IMR-90 (cell line): Measurements from ENCODE around the gene MAST1. TPM values are rescaled to one million over a fixed set of nuclear protein-coding genes. Genes with fewer than 3 reads are reported as not detected.

Experiments
- ATAC-seq: fragments of 200-7000 bp; cut with Tn5 transposase; 2 replicates; pipeline ENCODE4 v1.9.1; 2020; ENCODE audit warnings: low read depth, mild to moderate bottlenecking, moderate library complexity
- BruUV-seq: library from RNA; stranded (reverse); fragments of 400-500 nt; replicated peaks from 2 replicates; lab custom pipeline; 2021; lab: Mats Ljungman, UMichigan
- CTCF ChIA-PET: fragments of 300-600 bp; formaldehyde crosslinking; extraction: SDS; loops from one replicate; lab custom pipeline; 2021; ENCODE audit warnings: antibody characterized with exemption; lab: Yijun Ruan, JAX
- POLR2A ChIA-PET: fragments of 300-600 bp; sonication (Branson Sonifier 250); formaldehyde crosslinking; loops from one replicate; lab custom pipeline; 2022; ENCODE audit warnings: antibody characterized with exemption; ENCODE audit not compliant: unreplicated experiment; lab: Charles Lee
- DNase-seq: peaks from one replicate; pipeline ENCODE4 v3.0.0; 2013
- H2AFZ ChIP-seq: replicated peaks from 2 replicates; pipeline ENCODE3; 2013; ENCODE audit warnings: low read length, mild to moderate bottlenecking; ENCODE audit not compliant: poor library complexity
- H2AK5ac ChIP-seq: 2 replicates; pipeline ENCODE4 v1.6.1; 2013; ENCODE audit warnings: low read depth, low read length, inconsistent platforms
- H2AK9ac ChIP-seq: replicated peaks from 2 replicates; pipeline ENCODE3; 2013; ENCODE audit warnings: mild to moderate bottlenecking, low read depth, low read length, moderate library complexity; ENCODE audit not compliant: poor library complexity
- H2BK120ac ChIP-seq: 2 replicates; pipeline ENCODE4 v1.6.1; 2013; ENCODE audit warnings: low read depth, low read length, inconsistent platforms
- H2BK15ac ChIP-seq: 3 replicates; pipeline ENCODE4 v1.6.1; 2013; ENCODE audit warnings: low read depth, low read length, inconsistent platforms
- H2BK20ac ChIP-seq: 2 replicates; pipeline ENCODE4 v1.6.1; 2013; ENCODE audit warnings: low read depth, mild to moderate bottlenecking, inconsistent platforms, low read length, moderate library complexity
- H2BK5ac ChIP-seq: 2 replicates; pipeline ENCODE4 v1.6.1; 2013; ENCODE audit warnings: mild to moderate bottlenecking, low read depth, low read length, inconsistent platforms; ENCODE audit not compliant: poor library complexity, severe bottlenecking
- H3K14ac ChIP-seq: replicated peaks from 2 replicates; pipeline ENCODE4 v1.6.1; 2013; ENCODE audit warnings: low read depth, low read length, inconsistent platforms
- H3K18ac ChIP-seq: 2 replicates; pipeline ENCODE4 v1.6.1; 2013; ENCODE audit warnings: low read depth, low read length, control low read depth
- H3K23ac ChIP-seq: 2 replicates; pipeline ENCODE4 v1.6.1; 2013; ENCODE audit warnings: low read depth, low read length, inconsistent platforms
- H3K27ac ChIP-seq: 2 replicates; pipeline ENCODE4 v1.5.1; 2013; ENCODE audit warnings: mild to moderate bottlenecking, control low read depth, low read length; ENCODE audit not compliant: insufficient read depth
- H3K27me3 ChIP-seq: 2 replicates; pipeline ENCODE4 v1.6.1; 2013; ENCODE audit warnings: low read length; ENCODE audit not compliant: control insufficient read depth, insufficient read depth
- H3K36me3 ChIP-seq: 2 replicates; pipeline ENCODE4 v1.6.1; 2013; ENCODE audit warnings: low read length, mixed read lengths; ENCODE audit not compliant: control insufficient read depth, insufficient read depth
- H3K4ac ChIP-seq: 2 replicates; pipeline ENCODE4 v1.6.1; 2013; ENCODE audit warnings: low read depth, low read length, inconsistent platforms
- H3K4me1 ChIP-seq: 2 replicates; pipeline ENCODE4 v1.6.1; 2013; ENCODE audit warnings: low read length, mixed read lengths; ENCODE audit not compliant: control insufficient read depth, insufficient read depth
- H3K4me2 ChIP-seq: 2 replicates; pipeline ENCODE4 v1.6.1; 2013; ENCODE audit warnings: low read depth, mild to moderate bottlenecking, control low read depth, low read length, moderate library complexity
- H3K4me3 ChIP-seq: 2 replicates; pipeline ENCODE4 v1.5.1; 2013; ENCODE audit warnings: low read depth, mild to moderate bottlenecking, control low read depth, low read length, moderate library complexity; ENCODE audit not compliant: insufficient read depth
- H3K56ac ChIP-seq: 2 replicates; pipeline ENCODE4 v1.6.1; 2013; ENCODE audit warnings: low read length, inconsistent platforms; ENCODE audit not compliant: insufficient read depth; ENCODE audit errors: extremely low read depth
- H3K79me1 ChIP-seq, 2 experiments: 2 replicates each; pipeline ENCODE4 v1.6.1; 2013; ENCODE audit warnings: low read length in 2 of 2, inconsistent platforms in 1 of 2, low read depth in 1 of 2
- H3K9ac ChIP-seq: 2 replicates; pipeline ENCODE4 v1.6.1; 2013; ENCODE audit warnings: low read depth, low read length, control low read depth
- H3K9me1 ChIP-seq: 2 replicates; pipeline ENCODE4 v1.6.1; 2013; ENCODE audit warnings: low read length, inconsistent platforms; ENCODE audit not compliant: insufficient read depth
- H3K9me3 ChIP-seq: 2 replicates; pipeline ENCODE4 v1.6.1; 2013; ENCODE audit warnings: low read length; ENCODE audit not compliant: control insufficient read depth, insufficient read depth
- H4K20me1 ChIP-seq: 2 replicates; pipeline ENCODE4 v1.6.1; 2013; ENCODE audit warnings: low read length, inconsistent platforms; ENCODE audit not compliant: insufficient read depth
- H4K5ac ChIP-seq: 2 replicates; pipeline ENCODE4 v1.6.1; 2013; ENCODE audit warnings: mild to moderate bottlenecking, low read depth, low read length, control low read depth
- H4K8ac ChIP-seq, 2 experiments: 2 replicates each; pipeline ENCODE4 v1.6.1; 2013; ENCODE audit warnings: low read depth in 2 of 2, low read length in 2 of 2, control low read depth in 1 of 2, inconsistent platforms in 1 of 2
- H4K91ac ChIP-seq: 2 replicates; pipeline ENCODE4 v1.6.1; 2013; ENCODE audit warnings: low read depth, low read length, inconsistent platforms; ENCODE audit not compliant: insufficient read depth
- CTCF ChIP-seq: conservative IDR thresholded peaks from 2 replicates; pipeline ENCODE4 v1.5.1; 2012; ENCODE audit warnings: mild to moderate bottlenecking, low read depth, low read length, improper control_type of control experiment
- FOS ChIP-seq: fragments of 150-350 bp; IDR thresholded peaks from 2 replicates; pipeline ENCODE4 v1.6.1; 2016; ENCODE audit warnings: low read depth, low read length
- MAFK ChIP-seq: IDR thresholded peaks from 2 replicates; pipeline ENCODE4 v1.6.1; 2012; ENCODE audit warnings: low read depth, low read length, improper control_type of control experiment
- RCOR1 ChIP-seq: IDR thresholded peaks from 2 replicates; pipeline ENCODE4 v1.6.1; 2012; ENCODE audit warnings: mild to moderate bottlenecking, low read length, improper control_type of control experiment; ENCODE audit not compliant: insufficient replicate concordance
- USF2 ChIP-seq: fragments of 150-350 bp; IDR thresholded peaks from 2 replicates; pipeline ENCODE4 v1.6.1; 2017; ENCODE audit warnings: mild to moderate bottlenecking, antibody characterized with exemption, low read length, low read depth
- WGBS, 2 experiments: methylation state at CpG; one replicate each; pipeline versions ENCODE4 v1.1.5 to v1.1.7; 2013; ENCODE audit warnings: missing lambda C conversion rate in 2 of 2; ENCODE audit not compliant: insufficient read length in 1 of 2; ENCODE audit errors: extremely low coverage in 2 of 2; 5-methylcytosine and 5-hydroxymethylcytosine counted together
- dilution Hi-C: fragments of 300-500 bp; cut with HindIII; formaldehyde crosslinking; loops from one replicate; pipeline ENCODE4 v1.14.3; 2018; ENCODE audit warnings: low sequenced_read_pairs; ENCODE audit not compliant: unreplicated experiment
- in situ Hi-C: fragments of 300-500 bp; cut with MboI; formaldehyde crosslinking; loops from 3 replicates; pipeline ENCODE4 v1.14.3; 2019; ENCODE audit warnings: low sequenced_read_pairs, inconsistent platforms, mixed read lengths
- intact Hi-C: fragments of 100-400 bp; cut with micrococcal nuclease; formaldehyde crosslinking; loops from 2 replicates; pipeline ENCODE4 v1.10.0; 2022
- polyA plus RNA-seq, 3 experiments: library from polyadenylated mRNA; depleted of rRNA; stranded (reverse); fragments of >200 nt; gene quantifications; 2 replicates each; pipeline ENCODE4 v1.2.3, GENCODE V29; 2012; ENCODE audit warnings: low replicate concordance in 1 of 3
- total RNA-seq: library from RNA; depleted of rRNA; stranded (reverse); fragments of >200 nt; gene quantifications from 2 replicates; pipeline ENCODE4 v1.2.3, GENCODE V29; 2012

The MAST1 gene
- total and polyA plus RNA-seq, 2 of the 4 experiments (the other 2 are of a cell fraction) = 0.56 to 1.1 TPM

GRCh38 chr19:12834976-12835757, 3.1 kb upstream of the MAST1 start:
- CTCF ChIA-PET = interaction anchor here (0.5 to 0.9 kb wide), 2 partner anchors 12 to 33 kb away, joined by 3 read pairs; partner anchors contain the start of genes PRDX2 and THSD8
- ATAC-seq (no peak), DNase-seq (no peak)
- H3K36me3 ChIP-seq = no peaks in the 10 kb centered on the region
- H4K20me1 ChIP-seq = peaks cover 21% of the 10 kb centered on the region
- in situ Hi-C loops = loop anchor here (5.0 kb wide), 1 partner anchor 63 kb away; no protein-coding TSS in a partner anchor
- H3K4me2 ChIP-seq = no peak overlapping the region
- H3K23ac ChIP-seq = no peak overlapping the region
- H4K5ac ChIP-seq = no peak overlapping the region
- H2AFZ ChIP-seq = peak overlapping the region; percentile 51
- H3K9me3 ChIP-seq = no peaks in the 10 kb centered on the region; the same call in 1 of the 2 replicates
- H3K14ac ChIP-seq = no peak overlapping the region
- no peak overlapping the region for H2BK5ac ChIP-seq
- no peak overlapping the region for H4K91ac ChIP-seq
- no peak overlapping the region for H2BK120ac ChIP-seq
- H3K4me1 ChIP-seq = peaks cover 4% of the 10 kb centered on the region; the same call in 1 of the 2 replicates
- TF ChIP-seq RCOR1 (no peak), CTCF (no peak), MAFK (no peak), FOS (no peak), USF2 (no peak)
- intact Hi-C loops = no loop called here
- H3K79me1 ChIP-seq = no peaks in the 10 kb centered on the region
- H3K4ac ChIP-seq = no peak overlapping the region
- peaks cover 11% of the 10 kb centered on the region; the same call in 1 of the 2 replicates for H3K9me1 ChIP-seq
- no peak overlapping the region for H2BK15ac ChIP-seq
- no peak overlapping the region for H3K4me3 ChIP-seq
- POLR2A ChIA-PET = no interaction called here
- no peak overlapping the region for H3K18ac ChIP-seq
- 0% methylated on average over 11 of the region's 39 CpGs; no CpG with 5 or more reads in 1 of the 2 experiments for WGBS, 2 experiments
- peaks cover 65% of the 10 kb centered on the region for H3K27me3 ChIP-seq
- H2BK20ac ChIP-seq = no peak overlapping the region
- no peak overlapping the region for H3K56ac ChIP-seq
- no peak overlapping the region for H3K9ac ChIP-seq
- dilution Hi-C loops = no loop called here
- no peak overlapping the region for H4K8ac ChIP-seq
- H2AK5ac ChIP-seq = no peak overlapping the region
- no TSS peak for BruUV-seq
- H3K27ac ChIP-seq = no peak overlapping the region
- H2AK9ac ChIP-seq = no peak overlapping the region
